ENCODE data around the gene FNIP2. TPM values are rescaled to one million over a fixed set of nuclear protein-coding genes. Genes with fewer than 3 reads are reported as not detected.
A peak's percentile ranks its signal among the peaks of the same experiment; 100 is the strongest.

The FNIP2 gene
- total and polyA plus RNA-seq, 2 donors (not counting 1 experiment from before 2014, with no cell fraction given), result 16.9 to 36.8 TPM

GRCh38 chr4:158869761-158870160 is 100.9 kb downstream of the FNIP2 start:
- Histone ChIP-seq H3K36me3 (ENCODE audit: control insufficient read depth, insufficient read depth, low read length) (peaks cover 6% of the 10 kb centered on the region), H3K4me1 (ENCODE audit: control insufficient read depth, extremely low read depth, insufficient read depth, low read length) (no peaks in the 10 kb centered on the region), H4K20me1 (ENCODE audit: control insufficient read depth, extremely low read depth, insufficient read depth, low read length) (no peaks in the 10 kb centered on the region), H2AFZ (ENCODE audit: low read length) (no peak overlapping the region), H3K79me2 (ENCODE audit: control insufficient read depth, insufficient read depth, low read length) (no peaks in the 10 kb centered on the region), H3K9ac (ENCODE audit: insufficient read depth, low read length) (no peak overlapping the region), H3K4me3 (replicated peaks in 1 of 4; ENCODE audit: control extremely low read depth in 1 of 4, insufficient read depth in 1 of 4, low read depth in 3 of 4, low read length in 4 of 4) (no peak overlapping the region), H3K4me2 (ENCODE audit: extremely low read depth, insufficient read depth, low read length) (no peak overlapping the region), H3K27ac (ENCODE audit: insufficient read depth, low read length) (no peak overlapping the region), H3K9me3 (ENCODE audit: control insufficient read depth, insufficient read depth, low read depth, low read length) (no peaks in the 10 kb centered on the region), H3K27me3 (ENCODE audit: control insufficient read depth, insufficient read depth, low read length) (no peaks in the 10 kb centered on the region)
- no peak for DNase-seq (ENCODE audit: low read depth in 2 of 2)
- no peak for TF ChIP-seq EZH2 (IDR thresholded peaks at IDR 0.05; ENCODE audit: low read length, missing control alignments)
- TF ChIP-seq, protein P1, sequence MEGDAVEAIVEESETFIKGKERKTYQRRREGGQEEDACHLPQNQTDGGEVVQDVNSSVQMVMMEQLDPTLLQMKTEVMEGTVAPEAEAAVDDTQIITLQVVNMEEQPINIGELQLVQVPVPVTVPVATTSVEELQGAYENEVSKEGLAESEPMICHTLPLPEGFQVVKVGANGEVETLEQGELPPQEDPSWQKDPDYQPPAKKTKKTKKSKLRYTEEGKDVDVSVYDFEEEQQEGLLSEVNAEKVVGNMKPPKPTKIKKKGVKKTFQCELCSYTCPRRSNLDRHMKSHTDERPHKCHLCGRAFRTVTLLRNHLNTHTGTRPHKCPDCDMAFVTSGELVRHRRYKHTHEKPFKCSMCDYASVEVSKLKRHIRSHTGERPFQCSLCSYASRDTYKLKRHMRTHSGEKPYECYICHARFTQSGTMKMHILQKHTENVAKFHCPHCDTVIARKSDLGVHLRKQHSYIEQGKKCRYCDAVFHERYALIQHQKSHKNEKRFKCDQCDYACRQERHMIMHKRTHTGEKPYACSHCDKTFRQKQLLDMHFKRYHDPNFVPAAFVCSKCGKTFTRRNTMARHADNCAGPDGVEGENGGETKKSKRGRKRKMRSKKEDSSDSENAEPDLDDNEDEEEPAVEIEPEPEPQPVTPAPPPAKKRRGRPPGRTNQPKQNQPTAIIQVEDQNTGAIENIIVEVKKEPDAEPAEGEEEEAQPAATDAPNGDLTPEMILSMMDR (conservative IDR thresholded peaks at IDR 0.05 in 1 of 2, IDR thresholded peaks at IDR 0.05 in 1 of 2; ENCODE audit: low read depth in 1 of 2, low read length in 2 of 2), result no peak

- no peaks in the 10 kb centered on the region for H3K27me3 ChIP-seq (ENCODE audit: control insufficient read depth, insufficient read depth, low read length)
- H3K27ac ChIP-seq (ENCODE audit: insufficient read depth, low read length), result no peak overlapping the region
- H3K36me3 ChIP-seq (ENCODE audit: control insufficient read depth, insufficient read depth, low read length), result peaks cover 6% of the 10 kb centered on the region
- no peak overlapping the region for H3K4me3 ChIP-seq (replicated peaks in 1 of 4; ENCODE audit: control extremely low read depth in 1 of 4, insufficient read depth in 1 of 4, low read depth in 3 of 4, low read length in 4 of 4)
- no peak overlapping the region for H3K9ac ChIP-seq (ENCODE audit: insufficient read depth, low read length)
- H4K20me1 ChIP-seq (ENCODE audit: control insufficient read depth, extremely low read depth, insufficient read depth, low read length), result no peaks in the 10 kb centered on the region
- H3K79me2 ChIP-seq (ENCODE audit: control insufficient read depth, insufficient read depth, low read length), result no peaks in the 10 kb centered on the region
- no peak for DNase-seq (ENCODE audit: low read depth in 2 of 2)
- H2AFZ ChIP-seq (ENCODE audit: low read length), result no peak overlapping the region
- no peaks in the 10 kb centered on the region for H3K4me1 ChIP-seq (ENCODE audit: control insufficient read depth, extremely low read depth, insufficient read depth, low read length)
- no peak overlapping the region for H3K4me2 ChIP-seq (ENCODE audit: extremely low read depth, insufficient read depth, low read length)
- TF ChIP-seq, protein P1 (conservative IDR thresholded peaks at IDR 0.05 in 1 of 2, IDR thresholded peaks at IDR 0.05 in 1 of 2; ENCODE audit: low read depth in 1 of 2, low read length in 2 of 2), result no peak
- no peak for TF ChIP-seq EZH2 (IDR thresholded peaks at IDR 0.05; ENCODE audit: low read length, missing control alignments)
- no peaks in the 10 kb centered on the region for H3K9me3 ChIP-seq (ENCODE audit: control insufficient read depth, insufficient read depth, low read depth, low read length)
Measured at GRCh38 chr4:158870282-158870625, 101.4 kb downstream of the FNIP2 start.

GRCh38 chr4:158870626-158871334 is 102.0 kb downstream of the FNIP2 start:
- Histone ChIP-seq H3K9me3 (ENCODE audit: control insufficient read depth, insufficient read depth, low read depth, low read length) (no peaks in the 10 kb centered on the region), H3K79me2 (ENCODE audit: control insufficient read depth, insufficient read depth, low read length) (no peaks in the 10 kb centered on the region), H3K36me3 (ENCODE audit: control insufficient read depth, insufficient read depth, low read length) (peaks cover 6% of the 10 kb centered on the region), H2AFZ (ENCODE audit: low read length) (no peak overlapping the region), H4K20me1 (ENCODE audit: control insufficient read depth, extremely low read depth, insufficient read depth, low read length) (no peaks in the 10 kb centered on the region), H3K9ac (ENCODE audit: insufficient read depth, low read length) (no peak overlapping the region), H3K27ac (ENCODE audit: insufficient read depth, low read length) (no peak overlapping the region), H3K4me1 (ENCODE audit: control insufficient read depth, extremely low read depth, insufficient read depth, low read length) (no peaks in the 10 kb centered on the region), H3K4me3 (replicated peaks in 1 of 4; ENCODE audit: control extremely low read depth in 1 of 4, insufficient read depth in 1 of 4, low read depth in 3 of 4, low read length in 4 of 4) (no peak overlapping the region), H3K27me3 (ENCODE audit: control insufficient read depth, insufficient read depth, low read length) (no peaks in the 10 kb centered on the region), H3K4me2 (ENCODE audit: extremely low read depth, insufficient read depth, low read length) (no peak overlapping the region)
- peak in 1 of 2 donors; percentile 13 for DNase-seq (ENCODE audit: low read depth in 2 of 2)
- TF ChIP-seq EZH2 (IDR thresholded peaks at IDR 0.05; ENCODE audit: low read length, missing control alignments), result no peak
- TF ChIP-seq, protein P1 (conservative IDR thresholded peaks at IDR 0.05 in 1 of 2, IDR thresholded peaks at IDR 0.05 in 1 of 2; ENCODE audit: low read depth in 1 of 2, low read length in 2 of 2), result no peak
